ENCODE results near the gene TGFB1. TPM values are rescaled to one million over a fixed set of nuclear protein-coding genes. Genes with fewer than 3 reads are reported as not detected.

The TGFB1 gene
- total and polyA plus RNA-seq, 9 of the 15 experiments (the other 6 are each of a cell fraction or from before 2014, with no cell fraction given), result 0.24 to 159 (median 17.2) TPM

DNA sequence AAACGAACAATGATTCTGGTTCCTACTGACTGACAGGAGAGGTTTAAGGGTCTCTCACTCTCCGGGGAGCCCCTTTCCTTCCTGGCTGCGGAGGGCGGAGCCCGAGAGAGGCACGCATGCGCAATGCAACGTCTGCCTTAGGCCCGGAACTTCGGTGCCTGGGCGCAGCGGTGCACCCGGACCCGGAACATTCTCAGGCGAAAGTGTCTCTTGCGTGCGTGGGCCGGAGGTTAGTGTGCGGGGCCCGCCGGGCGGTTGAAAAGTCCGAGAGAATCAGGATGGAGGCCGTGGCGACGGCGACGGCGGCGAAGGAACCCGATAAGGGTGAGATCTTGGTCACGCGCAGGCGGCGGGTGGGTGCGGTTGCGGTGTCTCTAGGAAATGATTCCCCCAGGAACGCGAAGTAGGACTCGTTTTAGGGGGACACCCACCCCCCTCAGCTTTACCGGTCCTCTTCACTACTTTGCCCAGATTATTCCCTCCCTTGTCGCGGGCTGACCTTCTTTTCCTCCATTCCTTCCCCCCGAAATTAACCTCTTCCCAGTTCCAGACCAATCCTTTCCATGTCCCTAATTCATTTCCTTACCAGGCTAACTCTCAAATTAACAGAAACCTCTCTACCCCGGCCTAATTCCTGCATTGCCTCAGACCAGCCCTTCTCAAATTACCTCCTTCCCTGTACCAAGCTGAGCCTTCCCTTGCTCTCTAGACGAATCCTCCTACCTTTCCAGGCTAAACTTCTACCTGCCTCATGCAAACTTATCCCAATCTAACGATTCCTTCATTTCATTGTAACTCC is 43.5 kb downstream of the TGFB1 start, which contains the start of gene CCDC97 (continued):
- TF ChIP-seq, protein P1, sequence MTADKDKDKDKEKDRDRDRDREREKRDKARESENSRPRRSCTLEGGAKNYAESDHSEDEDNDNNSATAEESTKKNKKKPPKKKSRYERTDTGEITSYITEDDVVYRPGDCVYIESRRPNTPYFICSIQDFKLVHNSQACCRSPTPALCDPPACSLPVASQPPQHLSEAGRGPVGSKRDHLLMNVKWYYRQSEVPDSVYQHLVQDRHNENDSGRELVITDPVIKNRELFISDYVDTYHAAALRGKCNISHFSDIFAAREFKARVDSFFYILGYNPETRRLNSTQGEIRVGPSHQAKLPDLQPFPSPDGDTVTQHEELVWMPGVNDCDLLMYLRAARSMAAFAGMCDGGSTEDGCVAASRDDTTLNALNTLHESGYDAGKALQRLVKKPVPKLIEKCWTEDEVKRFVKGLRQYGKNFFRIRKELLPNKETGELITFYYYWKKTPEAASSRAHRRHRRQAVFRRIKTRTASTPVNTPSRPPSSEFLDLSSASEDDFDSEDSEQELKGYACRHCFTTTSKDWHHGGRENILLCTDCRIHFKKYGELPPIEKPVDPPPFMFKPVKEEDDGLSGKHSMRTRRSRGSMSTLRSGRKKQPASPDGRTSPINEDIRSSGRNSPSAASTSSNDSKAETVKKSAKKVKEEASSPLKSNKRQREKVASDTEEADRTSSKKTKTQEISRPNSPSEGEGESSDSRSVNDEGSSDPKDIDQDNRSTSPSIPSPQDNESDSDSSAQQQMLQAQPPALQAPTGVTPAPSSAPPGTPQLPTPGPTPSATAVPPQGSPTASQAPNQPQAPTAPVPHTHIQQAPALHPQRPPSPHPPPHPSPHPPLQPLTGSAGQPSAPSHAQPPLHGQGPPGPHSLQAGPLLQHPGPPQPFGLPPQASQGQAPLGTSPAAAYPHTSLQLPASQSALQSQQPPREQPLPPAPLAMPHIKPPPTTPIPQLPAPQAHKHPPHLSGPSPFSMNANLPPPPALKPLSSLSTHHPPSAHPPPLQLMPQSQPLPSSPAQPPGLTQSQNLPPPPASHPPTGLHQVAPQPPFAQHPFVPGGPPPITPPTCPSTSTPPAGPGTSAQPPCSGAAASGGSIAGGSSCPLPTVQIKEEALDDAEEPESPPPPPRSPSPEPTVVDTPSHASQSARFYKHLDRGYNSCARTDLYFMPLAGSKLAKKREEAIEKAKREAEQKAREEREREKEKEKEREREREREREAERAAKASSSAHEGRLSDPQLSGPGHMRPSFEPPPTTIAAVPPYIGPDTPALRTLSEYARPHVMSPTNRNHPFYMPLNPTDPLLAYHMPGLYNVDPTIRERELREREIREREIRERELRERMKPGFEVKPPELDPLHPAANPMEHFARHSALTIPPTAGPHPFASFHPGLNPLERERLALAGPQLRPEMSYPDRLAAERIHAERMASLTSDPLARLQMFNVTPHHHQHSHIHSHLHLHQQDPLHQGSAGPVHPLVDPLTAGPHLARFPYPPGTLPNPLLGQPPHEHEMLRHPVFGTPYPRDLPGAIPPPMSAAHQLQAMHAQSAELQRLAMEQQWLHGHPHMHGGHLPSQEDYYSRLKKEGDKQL (CRISPR knock-in tag; IDR thresholded peaks at IDR 0.05; ENCODE audit: borderline replicate concordance), result peak; percentile 62; the same call in 1 of the 2 replicates
- TF ChIP-seq DACH1 (IDR thresholded peaks at IDR 0.05; ENCODE audit: partially characterized antibody), result peak; percentile 36
- TF ChIP-seq ZNF23 (CRISPR knock-in tag; IDR thresholded peaks at IDR 0.05), result no peak
- TF ChIP-seq, protein P2, sequence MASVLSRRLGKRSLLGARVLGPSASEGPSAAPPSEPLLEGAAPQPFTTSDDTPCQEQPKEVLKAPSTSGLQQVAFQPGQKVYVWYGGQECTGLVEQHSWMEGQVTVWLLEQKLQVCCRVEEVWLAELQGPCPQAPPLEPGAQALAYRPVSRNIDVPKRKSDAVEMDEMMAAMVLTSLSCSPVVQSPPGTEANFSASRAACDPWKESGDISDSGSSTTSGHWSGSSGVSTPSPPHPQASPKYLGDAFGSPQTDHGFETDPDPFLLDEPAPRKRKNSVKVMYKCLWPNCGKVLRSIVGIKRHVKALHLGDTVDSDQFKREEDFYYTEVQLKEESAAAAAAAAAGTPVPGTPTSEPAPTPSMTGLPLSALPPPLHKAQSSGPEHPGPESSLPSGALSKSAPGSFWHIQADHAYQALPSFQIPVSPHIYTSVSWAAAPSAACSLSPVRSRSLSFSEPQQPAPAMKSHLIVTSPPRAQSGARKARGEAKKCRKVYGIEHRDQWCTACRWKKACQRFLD (CRISPR knock-in tag; IDR thresholded peaks at IDR 0.05), result peak; percentile 77
- no peak for TF ChIP-seq NCOA6 (IDR thresholded peaks at IDR 0.05)
- peak; percentile 96 for TF ChIP-seq CXXC5 (CRISPR knock-in tag; IDR thresholded peaks at IDR 0.05)
- no peak for TF ChIP-seq HDAC6 (IDR thresholded peaks at IDR 0.05; ENCODE audit: low read depth, low read length)
- peak; percentile 67; the same call in 1 of the 2 replicates for TF ChIP-seq FOXP1 (CRISPR knock-in tag; IDR thresholded peaks at IDR 0.05)
